HepG2 (cell line): ENCODE results near the gene TMEM200C. TPM values are rescaled to one million over a fixed set of nuclear protein-coding genes. Genes with fewer than 3 reads are reported as not detected.

Experiments used
- ATAC-seq: fragments of 200-7000 bp; cut with Tn5 transposase; 3 replicates; pipeline ENCODE4 v1.9.1; 2020; ENCODE audit warnings: mild to moderate bottlenecking, moderate library complexity
- BruUV-seq: library from RNA; stranded (reverse); fragments of 400-500 nt; replicated peaks from 2 replicates; lab custom pipeline; 2021; lab: Mats Ljungman, UMichigan
- CTCF ChIA-PET: fragments of 300-600 bp; formaldehyde crosslinking; extraction: SDS; loops from one replicate; lab custom pipeline; 2021; ENCODE audit warnings: low total read pairs, inconsistent platforms, low intra/inter-chr PET ratio; lab: Yijun Ruan, JAX
- POLR2A ChIA-PET: fragments of 350-600 bp; sonication (Branson Sonifier 250); formaldehyde crosslinking; loops from one replicate; lab custom pipeline; 2020; ENCODE audit warnings: antibody characterized with exemption, inconsistent platforms; lab: Yijun Ruan, JAX
- DNase-seq: peaks from one replicate; pipeline ENCODE4 v3.0.0-alpha.2; 2015; ENCODE audit warnings: low spot score
- FAIRE-seq: peaks from 3 replicates; lab custom pipeline; 2011; peaks lifted over from hg19 to GRCh38; lab: Jason Lieb, UNC
- H2AFZ ChIP-seq: one replicate; pipeline ENCODE4 v1.6.1; 2011; ENCODE audit warnings: low read length, inconsistent platforms
- H3K27ac ChIP-seq: fragments of 300-600 bp; 3 replicates; pipeline ENCODE4 v1.8.0; 2011; ENCODE audit warnings: mixed run types, mild to moderate bottlenecking, mixed read lengths, low read length, inconsistent platforms; ENCODE audit not compliant: insufficient read depth; ENCODE audit errors: extremely low read length
- H3K27me3 ChIP-seq, 2 experiments: fragments of 200-600 bp in 1 of 2; 2 replicates in 1 of 2; 3 replicates in 1 of 2; pipeline versions ENCODE4 v1.6.0 to v1.8.0; 2011; ENCODE audit warnings: low read length in 2 of 2, mild to moderate bottlenecking in 2 of 2, moderate library complexity in 2 of 2, inconsistent platforms in 1 of 2; ENCODE audit not compliant: insufficient read depth in 2 of 2, control insufficient read depth in 1 of 2
- H3K36me3 ChIP-seq, 2 experiments: fragments of 200-600 bp in 1 of 2; replicated peaks in 1 of 2; 2 replicates in 1 of 2; 3 replicates in 1 of 2; pipeline versions ENCODE4 v1.5.1 to v1.8.0; 2011; ENCODE audit warnings: low read length in 2 of 2, inconsistent platforms in 1 of 2; ENCODE audit not compliant: insufficient read depth in 2 of 2, control insufficient read depth in 1 of 2
- H3K4me1 ChIP-seq: 2 replicates; pipeline ENCODE4 v1.5.1; 2012; ENCODE audit warnings: low read length, inconsistent platforms; ENCODE audit not compliant: insufficient read depth
- H3K4me2 ChIP-seq: 2 replicates; pipeline ENCODE4 v1.6.0; 2011; ENCODE audit warnings: low read depth, low read length, inconsistent platforms
- H3K4me3 ChIP-seq, 3 experiments: fragments of 200-600 bp in 1 of 3; sonication (generic), shearing (Covaris generic) in 1 of 3; replicated peaks in 1 of 3; 2 replicates each; pipeline ENCODE4 v1.5.1; 2011 to 2016; ENCODE audit warnings: low read length in 3 of 3, inconsistent platforms in 2 of 3, low read depth in 2 of 3, mild to moderate bottlenecking in 2 of 3, control low read depth in 1 of 3, mixed read lengths in 1 of 3; ENCODE audit not compliant: insufficient read depth in 1 of 3
- H3K79me2 ChIP-seq: one replicate; pipeline ENCODE4 v1.6.1; 2011; ENCODE audit warnings: low read length, inconsistent platforms; ENCODE audit not compliant: insufficient read depth
- H3K9ac ChIP-seq: 2 replicates; pipeline ENCODE4 v1.6.0; 2011; ENCODE audit warnings: mild to moderate bottlenecking, low read depth, low read length, inconsistent platforms; ENCODE audit not compliant: insufficient read depth
- H3K9me3 ChIP-seq: 2 replicates; pipeline ENCODE4 v1.5.1; 2012; ENCODE audit warnings: mild to moderate bottlenecking, low read length
- H4K20me1 ChIP-seq: 2 replicates; pipeline ENCODE4 v1.6.0; 2011; ENCODE audit warnings: inconsistent platforms, mild to moderate bottlenecking, low read length, moderate library complexity; ENCODE audit not compliant: insufficient read depth
- HES4 ChIP-seq: sonication (generic); formaldehyde crosslinking; IDR thresholded peaks from 2 replicates; pipeline ENCODE4 v1.9.0; 2021; ENCODE audit warnings: mild to moderate bottlenecking, missing genetic modification reagents, borderline replicate concordance
- SSRP1 ChIP-seq: IDR thresholded peaks from 2 replicates; pipeline ENCODE4 v1.6.1; 2016; ENCODE audit warnings: control low read depth
- ZNF335 ChIP-seq: sonication (generic); formaldehyde crosslinking; IDR thresholded peaks from 2 replicates; pipeline ENCODE4 v1.4.0; 2020; ENCODE audit warnings: missing genetic modification reagents
- WGBS: methylation state at CpG from one replicate; pipeline ENCODE4 v1.1.6; 2017; ENCODE audit warnings: low lambda C conversion rate; 5-methylcytosine and 5-hydroxymethylcytosine counted together
- in situ Hi-C: cut with HindIII; loops from 2 replicates; pipeline ENCODE4 v1.10.0; 2017; ENCODE audit warnings: low pct_unique_long_range_greater_than_20kb; ENCODE audit not compliant: extremely low pct_ligation_motif_present
- intact Hi-C: fragments of 100-400 bp; cut with micrococcal nuclease; formaldehyde crosslinking; loops from one replicate; pipeline ENCODE4 v1.10.0; 2022; ENCODE audit not compliant: unreplicated experiment
- polyA plus RNA-seq, 8 experiments: library from polyadenylated mRNA; depleted of rRNA in 3 of 8; stranded (reverse) in 7 of 8; unstranded in 1 of 8; fragments of >200 nt; fragmentation: Illumina TruSeq in 4 of 8; extraction: Trizol in 4 of 8; gene quantifications; 2 replicates each; pipeline versions ENCODE4 v1.2.1 to v1.2.3, GENCODE V29; 2011 to 2016; ENCODE audit warnings: low read depth in 4 of 8, missing spikeins in 1 of 8, mixed read lengths in 1 of 8; ENCODE audit not compliant: insufficient read depth in 1 of 8
- total RNA-seq, 5 experiments: library from RNA; depleted of rRNA; stranded (reverse); fragments of >200 nt; fragmentation: Illumina TruSeq; extraction: Trizol; gene quantifications; 2 replicates each; pipeline ENCODE4 v1.2.3, GENCODE V29; 2016; ENCODE audit warnings: low read depth in 1 of 5
- TF ChIP-seq, protein P1 (sequence below): IDR thresholded peaks from 2 replicates; pipeline ENCODE4 v1.6.1; 2016; ENCODE audit warnings: low read depth, missing genetic modification reagents, missing compliant biosample characterization
- TF ChIP-seq, protein P2 (sequence below): sonication (generic); formaldehyde crosslinking; IDR thresholded peaks from 2 replicates; pipeline ENCODE4 v1.8.1; 2023; ENCODE audit warnings: missing genetic modification reagents, mild to moderate bottlenecking, borderline replicate concordance
- TF ChIP-seq, protein P3 (sequence below), 2 experiments: sonication (generic) in 1 of 2; formaldehyde crosslinking in 1 of 2; IDR thresholded peaks; 2 replicates each; pipeline versions ENCODE4 v1.5.1 to v1.6.1; 2011 to 2020; ENCODE audit warnings: borderline replicate concordance in 1 of 2, low read depth in 1 of 2, low read length in 1 of 2, mild to moderate bottlenecking in 1 of 2, missing genetic modification reagents in 1 of 2, moderate library complexity in 1 of 2
- TF ChIP-seq, protein P4 (sequence below): sonication (generic); formaldehyde crosslinking; IDR thresholded peaks from 2 replicates; pipeline ENCODE4 v1.5.0; 2020; ENCODE audit warnings: missing genetic modification reagents

TMEM200C gene
- total and polyA plus RNA-seq, 2 of the 13 experiments (the other 11 are each of a cell fraction or from before 2014, with no cell fraction given), result 0.04 TPM; not detected in 1

DNA sequence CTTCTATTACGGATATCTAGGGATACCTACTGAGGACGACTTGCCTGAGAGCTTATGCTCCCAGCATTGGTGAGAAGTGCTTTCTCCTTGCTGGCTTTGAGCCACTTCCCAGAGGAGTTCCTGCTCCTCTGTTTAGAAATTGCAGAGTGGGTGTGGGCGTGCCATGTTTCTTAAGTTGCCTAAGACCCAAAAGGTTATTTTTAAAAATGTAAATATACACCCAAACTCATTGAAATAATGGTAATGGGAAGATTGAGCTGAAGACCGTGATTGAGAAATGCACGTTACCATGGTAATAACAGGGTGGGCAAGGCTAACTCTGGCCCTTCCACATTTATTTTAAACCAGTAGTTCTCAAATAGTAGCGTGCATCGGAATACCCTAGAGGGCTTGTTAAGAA is 17.2 kb upstream of the TMEM200C start (continued):
- TF ChIP-seq, protein P1, sequence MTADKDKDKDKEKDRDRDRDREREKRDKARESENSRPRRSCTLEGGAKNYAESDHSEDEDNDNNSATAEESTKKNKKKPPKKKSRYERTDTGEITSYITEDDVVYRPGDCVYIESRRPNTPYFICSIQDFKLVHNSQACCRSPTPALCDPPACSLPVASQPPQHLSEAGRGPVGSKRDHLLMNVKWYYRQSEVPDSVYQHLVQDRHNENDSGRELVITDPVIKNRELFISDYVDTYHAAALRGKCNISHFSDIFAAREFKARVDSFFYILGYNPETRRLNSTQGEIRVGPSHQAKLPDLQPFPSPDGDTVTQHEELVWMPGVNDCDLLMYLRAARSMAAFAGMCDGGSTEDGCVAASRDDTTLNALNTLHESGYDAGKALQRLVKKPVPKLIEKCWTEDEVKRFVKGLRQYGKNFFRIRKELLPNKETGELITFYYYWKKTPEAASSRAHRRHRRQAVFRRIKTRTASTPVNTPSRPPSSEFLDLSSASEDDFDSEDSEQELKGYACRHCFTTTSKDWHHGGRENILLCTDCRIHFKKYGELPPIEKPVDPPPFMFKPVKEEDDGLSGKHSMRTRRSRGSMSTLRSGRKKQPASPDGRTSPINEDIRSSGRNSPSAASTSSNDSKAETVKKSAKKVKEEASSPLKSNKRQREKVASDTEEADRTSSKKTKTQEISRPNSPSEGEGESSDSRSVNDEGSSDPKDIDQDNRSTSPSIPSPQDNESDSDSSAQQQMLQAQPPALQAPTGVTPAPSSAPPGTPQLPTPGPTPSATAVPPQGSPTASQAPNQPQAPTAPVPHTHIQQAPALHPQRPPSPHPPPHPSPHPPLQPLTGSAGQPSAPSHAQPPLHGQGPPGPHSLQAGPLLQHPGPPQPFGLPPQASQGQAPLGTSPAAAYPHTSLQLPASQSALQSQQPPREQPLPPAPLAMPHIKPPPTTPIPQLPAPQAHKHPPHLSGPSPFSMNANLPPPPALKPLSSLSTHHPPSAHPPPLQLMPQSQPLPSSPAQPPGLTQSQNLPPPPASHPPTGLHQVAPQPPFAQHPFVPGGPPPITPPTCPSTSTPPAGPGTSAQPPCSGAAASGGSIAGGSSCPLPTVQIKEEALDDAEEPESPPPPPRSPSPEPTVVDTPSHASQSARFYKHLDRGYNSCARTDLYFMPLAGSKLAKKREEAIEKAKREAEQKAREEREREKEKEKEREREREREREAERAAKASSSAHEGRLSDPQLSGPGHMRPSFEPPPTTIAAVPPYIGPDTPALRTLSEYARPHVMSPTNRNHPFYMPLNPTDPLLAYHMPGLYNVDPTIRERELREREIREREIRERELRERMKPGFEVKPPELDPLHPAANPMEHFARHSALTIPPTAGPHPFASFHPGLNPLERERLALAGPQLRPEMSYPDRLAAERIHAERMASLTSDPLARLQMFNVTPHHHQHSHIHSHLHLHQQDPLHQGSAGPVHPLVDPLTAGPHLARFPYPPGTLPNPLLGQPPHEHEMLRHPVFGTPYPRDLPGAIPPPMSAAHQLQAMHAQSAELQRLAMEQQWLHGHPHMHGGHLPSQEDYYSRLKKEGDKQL (CRISPR knock-in tag), result no peak
- TF ChIP-seq ZNF335, result no peak
- TF ChIP-seq, all 625 proteins: peak for 0

DNA sequence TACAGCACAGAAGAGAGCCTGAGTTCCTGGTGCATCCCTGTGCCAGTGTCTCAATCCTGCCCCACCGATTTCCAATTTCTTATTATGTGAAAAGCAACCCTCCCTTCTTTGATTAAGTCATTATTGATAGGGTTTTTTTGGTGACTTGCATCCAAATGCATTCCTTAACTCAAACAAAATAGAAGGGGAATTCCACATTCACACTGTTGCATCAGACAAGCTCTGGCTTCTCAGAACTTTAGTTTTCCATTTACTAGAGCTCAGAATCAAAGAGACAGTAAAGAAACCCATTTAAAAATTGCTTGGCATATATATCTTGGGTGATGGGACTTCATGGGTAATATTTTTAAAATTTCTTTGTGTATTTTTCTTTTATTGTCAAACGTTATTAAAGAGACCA is 13.8 kb upstream of the TMEM200C start:
- no peak for DNase-seq
- ChIA-PET POLR2A (no interaction called here), CTCF (no interaction called here)
- no peak for FAIRE-seq
- Histone ChIP-seq H3K27ac (no peak overlapping the region), H3K79me2 (no peaks in the 10 kb centered on the region), H3K9me3 (no peaks in the 10 kb centered on the region), H4K20me1 (no peaks in the 10 kb centered on the region), H3K4me3 (no peak overlapping the region), H2AFZ (no peak overlapping the region), H3K4me2 (no peak overlapping the region), H3K36me3 (no peaks in the 10 kb centered on the region), H3K4me1 (no peaks in the 10 kb centered on the region), H3K9ac (no peak overlapping the region), H3K27me3 (peaks cover 0 to 6% of the 10 kb centered on the region in 2 experiments; a peak in 2 of 5 replicates)
- intact Hi-C loops, result no loop called here
- 4% methylated on average over 2 of the region's 2 CpGs for WGBS
- ATAC-seq, result no peak
- in situ Hi-C loops, result no loop called here
- BruUV-seq, result no TSS peak
- TF ChIP-seq SSRP1 (CRISPR knock-in tag), result no peak
- TF ChIP-seq, protein P2, sequence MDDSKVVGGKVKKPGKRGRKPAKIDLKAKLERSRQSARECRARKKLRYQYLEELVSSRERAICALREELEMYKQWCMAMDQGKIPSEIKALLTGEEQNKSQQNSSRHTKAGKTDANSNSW (CRISPR knock-in tag), result no peak
- TF ChIP-seq, protein P3, sequence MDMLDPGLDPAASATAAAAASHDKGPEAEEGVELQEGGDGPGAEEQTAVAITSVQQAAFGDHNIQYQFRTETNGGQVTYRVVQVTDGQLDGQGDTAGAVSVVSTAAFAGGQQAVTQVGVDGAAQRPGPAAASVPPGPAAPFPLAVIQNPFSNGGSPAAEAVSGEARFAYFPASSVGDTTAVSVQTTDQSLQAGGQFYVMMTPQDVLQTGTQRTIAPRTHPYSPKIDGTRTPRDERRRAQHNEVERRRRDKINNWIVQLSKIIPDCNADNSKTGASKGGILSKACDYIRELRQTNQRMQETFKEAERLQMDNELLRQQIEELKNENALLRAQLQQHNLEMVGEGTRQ (IDR thresholded peaks at IDR 0.05; ENCODE audit: low read depth, low read length), result no peak
- TF ChIP-seq, protein P3 (CRISPR knock-in tag; IDR thresholded peaks at IDR 0.05; ENCODE audit: borderline replicate concordance), result no peak
- TF ChIP-seq HES4 (CRISPR knock-in tag), result no peak
- TF ChIP-seq, protein P4, sequence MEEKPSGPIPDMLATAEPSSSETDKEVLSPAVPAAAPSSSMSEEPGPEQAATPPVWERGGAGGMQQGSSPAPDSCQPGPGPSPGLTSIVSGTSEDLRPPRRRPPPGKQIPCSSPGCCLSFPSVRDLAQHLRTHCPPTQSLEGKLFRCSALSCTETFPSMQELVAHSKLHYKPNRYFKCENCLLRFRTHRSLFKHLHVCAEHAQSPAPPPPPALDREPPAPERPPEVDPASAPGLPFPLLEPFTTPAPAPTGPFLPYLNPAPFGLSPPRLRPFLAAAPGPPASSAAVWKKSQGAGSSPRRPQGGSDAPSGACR (CRISPR knock-in tag), result no peak
